Hepatocyte (in vitro differentiated cells): ENCODE results near the gene CGB3. TPM values are rescaled to one million over a fixed set of nuclear protein-coding genes. Genes with fewer than 3 reads are reported as not detected.

Source experiments
- DNase-seq: peaks from one replicate; pipeline ENCODE4 v3.0.0-alpha.2; 2016; ENCODE audit warnings: low spot score
- H2AFZ ChIP-seq: fragments of 200-600 bp; sonication (generic); 2 replicates; pipeline ENCODE4 v1.6.0; 2016; ENCODE audit warnings: antibody characterized with exemption, mild to moderate bottlenecking
- H3K27ac ChIP-seq: fragments of 200-600 bp; sonication (generic); 2 replicates; pipeline ENCODE4 v1.5.1; 2016; ENCODE audit warnings: mild to moderate bottlenecking
- H3K27me3 ChIP-seq: fragments of 200-600 bp; sonication (generic); 2 replicates; pipeline ENCODE4 v1.6.1; 2016
- H3K36me3 ChIP-seq: fragments of 200-600 bp; sonication (generic); replicated peaks from 2 replicates; pipeline ENCODE4 v1.5.1; 2016; ENCODE audit warnings: low read depth; ENCODE audit not compliant: insufficient read depth
- H3K4me1 ChIP-seq: fragments of 200-600 bp; sonication (generic); 2 replicates; pipeline ENCODE4 v1.5.1; 2016; ENCODE audit warnings: mild to moderate bottlenecking, moderate library complexity; ENCODE audit not compliant: insufficient read depth
- H3K4me2 ChIP-seq: fragments of 200-600 bp; sonication (generic); 2 replicates; pipeline ENCODE4 v1.6.0; 2016
- H3K4me3 ChIP-seq: fragments of 200-600 bp; sonication (generic); 2 replicates; pipeline ENCODE4 v1.5.1; 2016; ENCODE audit warnings: mild to moderate bottlenecking
- H3K79me2 ChIP-seq: fragments of 200-600 bp; sonication (generic); 2 replicates; pipeline ENCODE4 v1.6.0; 2017; ENCODE audit warnings: mild to moderate bottlenecking
- H3K9me2 ChIP-seq: fragments of 200-600 bp; sonication (generic); replicated peaks from 2 replicates; pipeline ENCODE4 v1.6.0; 2017; ENCODE audit warnings: mild to moderate bottlenecking; ENCODE audit not compliant: insufficient read depth
- H3K9me3 ChIP-seq: fragments of 200-600 bp; sonication (generic); 2 replicates; pipeline ENCODE4 v1.5.1; 2016; ENCODE audit warnings: low read depth, mild to moderate bottlenecking
- H4K20me1 ChIP-seq: fragments of 200-600 bp; sonication (generic); 2 replicates; pipeline ENCODE4 v1.6.0; 2016; ENCODE audit warnings: mild to moderate bottlenecking; ENCODE audit not compliant: insufficient read depth, poor library complexity, severe bottlenecking
- EZH2 ChIP-seq: fragments of 200-600 bp; sonication (generic); IDR thresholded peaks from 2 replicates; pipeline ENCODE4 v1.6.1; 2016; ENCODE audit warnings: antibody characterized with exemption, mild to moderate bottlenecking, borderline replicate concordance
- EZH2phosphoT487 ChIP-seq: fragments of 200-600 bp; sonication (generic); IDR thresholded peaks from one replicate; pipeline ENCODE4 v1.6.1; 2018; ENCODE audit warnings: antibody characterized with exemption, mild to moderate bottlenecking, low read depth, moderate library complexity; ENCODE audit not compliant: unreplicated experiment, severe bottlenecking
- WGBS: methylation state at CpG from one replicate; pipeline ENCODE4 v1.1.6; 2016; ENCODE audit warnings: low lambda C conversion rate; ENCODE audit errors: missing lambda C conversion rate; 5-methylcytosine and 5-hydroxymethylcytosine counted together
- polyA plus RNA-seq: library from polyadenylated mRNA; unstranded; fragments of >200 nt; fragmentation: Nextera tagmentation; extraction: Ambion mirVana; gene quantifications from 2 replicates; pipeline ENCODE4 v1.2.1, GENCODE V29; 2016
- total RNA-seq: library from RNA; depleted of rRNA; stranded (reverse); fragments of >200 nt; gene quantifications from 2 replicates; pipeline ENCODE4 v1.2.3, GENCODE V29; 2014
- TF ChIP-seq, protein P1 (sequence below): fragments of 200-600 bp; sonication (generic); IDR thresholded peaks from 2 replicates; pipeline ENCODE4 v1.5.1; 2016; ENCODE audit warnings: antibody characterized with exemption, mild to moderate bottlenecking; ENCODE audit not compliant: poor library complexity

CGB3 gene
- total and polyA plus RNA-seq, 2 experiments from 2014 or later = 1.1 TPM; not detected in 1

DNA sequence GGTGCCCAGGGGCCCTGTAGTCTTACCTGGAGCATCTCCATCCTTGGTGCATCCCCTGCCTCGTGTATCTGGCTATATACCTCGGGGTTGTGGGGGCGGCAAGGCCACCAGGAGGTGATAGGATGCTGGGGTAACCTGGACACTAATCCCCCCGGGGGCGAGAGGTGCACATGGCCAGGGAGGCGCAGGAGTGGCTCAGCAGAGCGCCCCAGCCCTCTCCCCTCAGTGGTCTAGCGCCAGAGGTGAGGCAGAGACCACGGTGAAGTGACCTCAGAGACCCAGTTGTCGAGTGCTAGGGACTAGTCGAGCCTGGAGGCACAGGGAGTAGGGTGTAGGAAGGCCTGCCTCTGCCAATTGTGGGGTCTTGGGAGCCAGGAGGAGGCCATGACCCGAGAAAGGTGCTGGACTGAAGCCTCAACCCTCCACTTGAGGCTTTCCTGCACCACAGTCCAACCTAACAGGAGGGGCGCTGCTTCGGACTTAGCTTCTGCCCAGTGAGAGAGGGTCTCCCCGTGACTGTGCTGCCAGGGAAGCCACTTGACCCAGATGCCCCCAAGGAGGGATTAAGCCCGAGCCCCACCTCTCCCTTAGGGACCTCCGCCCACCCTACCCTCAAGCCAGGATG lies 7.0 kb downstream of the CGB3 start, which contains the start of gene LHB:
Gene LHB, minus strand, starts transcription at position 51 of the 625 bp plus-strand sequence. Its CDS starts 10 bp downstream, at position 41.
- Histone ChIP-seq H3K27ac (no peak within 1 kb of the TSS), H3K4me2 (peak within 1 kb of the TSS; percentile 91), H4K20me1 (no peaks in the 10 kb centered on the region), H3K9me2 (no peaks in the 10 kb centered on the region), H3K4me1 (peaks cover 9% of the 10 kb centered on the region), H3K79me2 (no peaks in the 10 kb centered on the region), H3K36me3 (no peaks in the 10 kb centered on the region), H3K9me3 (no peaks in the 10 kb centered on the region), H2AFZ (peak within 1 kb of the TSS; percentile 6), H3K4me3 (peak within 1 kb of the TSS; percentile 36), H3K27me3 (peaks cover 27% of the 10 kb centered on the region)
- TF ChIP-seq EZH2phosphoT487 = no peak
- WGBS = 77% methylated on average over 17 of the region's 17 CpGs
- DNase-seq = no peak

DNA sequence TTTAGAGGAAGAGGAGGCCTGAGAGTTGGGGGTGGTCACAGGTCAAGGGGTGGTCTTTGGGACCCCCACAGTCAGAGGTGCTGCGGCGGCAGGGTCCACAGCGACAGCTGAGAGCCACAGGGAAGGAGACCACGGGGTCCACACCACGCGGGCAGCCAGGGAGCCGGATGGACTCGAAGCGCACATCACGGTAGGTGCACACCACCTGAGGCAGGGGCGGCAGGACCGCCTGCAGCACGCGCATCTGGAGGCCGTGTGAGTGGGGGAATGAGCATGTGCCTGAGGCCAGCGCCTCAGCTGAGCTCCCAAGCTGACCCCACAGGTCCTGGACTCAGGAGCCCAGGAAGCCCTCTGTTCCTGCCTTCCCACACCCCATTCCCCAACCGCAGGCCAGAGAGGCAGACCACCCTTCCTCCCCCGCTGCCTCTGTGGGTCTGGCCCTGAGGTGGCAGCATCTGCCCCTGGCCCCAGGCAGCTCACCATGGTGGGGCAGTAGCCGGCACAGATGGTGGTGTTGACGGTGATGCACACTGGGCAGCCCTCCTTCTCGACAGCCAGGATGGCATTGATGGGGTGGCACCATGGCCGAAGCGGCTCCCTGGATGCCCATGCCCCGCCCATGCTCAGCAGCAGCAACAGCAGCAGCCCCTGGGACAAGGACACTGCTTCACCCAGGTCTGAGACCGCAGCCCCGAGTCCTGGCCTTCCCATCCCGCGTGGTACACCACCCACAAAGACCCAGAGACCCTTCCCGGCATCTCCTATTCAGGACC lies 7.9 kb downstream of the CGB3 start:
- no peak for DNase-seq
- no peaks in the 10 kb centered on the region for H3K79me2 ChIP-seq
- H3K27ac ChIP-seq = no peak overlapping the region
- H4K20me1 ChIP-seq = no peaks in the 10 kb centered on the region
- H3K9me2 ChIP-seq = no peaks in the 10 kb centered on the region
- H3K4me1 ChIP-seq = peaks cover 9% of the 10 kb centered on the region
- no peaks in the 10 kb centered on the region for H3K36me3 ChIP-seq
- 95% methylated on average over 24 of the region's 29 CpGs for WGBS
- H3K4me3 ChIP-seq = no peak overlapping the region
- H3K9me3 ChIP-seq = no peaks in the 10 kb centered on the region
- peaks cover 27% of the 10 kb centered on the region for H3K27me3 ChIP-seq
- no peak overlapping the region for H2AFZ ChIP-seq
- H3K4me2 ChIP-seq = no peak overlapping the region
- TF ChIP-seq EZH2phosphoT487 (no peak), EZH2 (no peak)
- TF ChIP-seq, protein P1, sequence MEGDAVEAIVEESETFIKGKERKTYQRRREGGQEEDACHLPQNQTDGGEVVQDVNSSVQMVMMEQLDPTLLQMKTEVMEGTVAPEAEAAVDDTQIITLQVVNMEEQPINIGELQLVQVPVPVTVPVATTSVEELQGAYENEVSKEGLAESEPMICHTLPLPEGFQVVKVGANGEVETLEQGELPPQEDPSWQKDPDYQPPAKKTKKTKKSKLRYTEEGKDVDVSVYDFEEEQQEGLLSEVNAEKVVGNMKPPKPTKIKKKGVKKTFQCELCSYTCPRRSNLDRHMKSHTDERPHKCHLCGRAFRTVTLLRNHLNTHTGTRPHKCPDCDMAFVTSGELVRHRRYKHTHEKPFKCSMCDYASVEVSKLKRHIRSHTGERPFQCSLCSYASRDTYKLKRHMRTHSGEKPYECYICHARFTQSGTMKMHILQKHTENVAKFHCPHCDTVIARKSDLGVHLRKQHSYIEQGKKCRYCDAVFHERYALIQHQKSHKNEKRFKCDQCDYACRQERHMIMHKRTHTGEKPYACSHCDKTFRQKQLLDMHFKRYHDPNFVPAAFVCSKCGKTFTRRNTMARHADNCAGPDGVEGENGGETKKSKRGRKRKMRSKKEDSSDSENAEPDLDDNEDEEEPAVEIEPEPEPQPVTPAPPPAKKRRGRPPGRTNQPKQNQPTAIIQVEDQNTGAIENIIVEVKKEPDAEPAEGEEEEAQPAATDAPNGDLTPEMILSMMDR = no peak

DNA sequence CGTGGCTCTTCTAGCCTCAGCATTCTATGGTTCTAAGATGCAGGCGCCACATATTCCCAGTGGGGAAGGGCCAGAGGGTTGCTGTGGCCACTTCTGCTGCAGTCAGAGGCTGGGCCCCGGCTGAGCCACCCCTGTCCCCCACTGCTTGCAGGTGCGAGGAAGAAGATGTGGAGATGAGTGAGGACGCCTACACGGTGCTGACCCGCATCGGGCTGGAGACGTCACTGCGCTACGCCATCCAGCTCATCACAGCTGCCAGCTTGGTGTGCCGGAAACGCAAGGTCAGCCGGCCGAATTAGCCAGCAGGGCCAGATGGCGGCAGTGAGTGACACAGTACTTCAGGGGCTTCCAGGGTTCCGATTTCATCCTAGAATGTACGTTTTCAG lies 9.3 kb downstream of the CGB3 start:
- Histone ChIP-seq H3K9me3 (no peaks in the 10 kb centered on the region), H3K27me3 (peaks cover 16% of the 10 kb centered on the region), H3K4me2 (no peak overlapping the region), H3K9me2 (no peaks in the 10 kb centered on the region), H3K27ac (no peak overlapping the region), H3K36me3 (no peaks in the 10 kb centered on the region), H3K4me3 (no peak overlapping the region), H3K79me2 (no peaks in the 10 kb centered on the region), H2AFZ (no peak overlapping the region), H4K20me1 (no peaks in the 10 kb centered on the region), H3K4me1 (peaks cover 9% of the 10 kb centered on the region)
- no peak for DNase-seq
- TF ChIP-seq, protein P1 = no peak
- TF ChIP-seq EZH2 (no peak), EZH2phosphoT487 (no peak)
- WGBS = 94% methylated on average over 17 of the region's 18 CpGs

DNA sequence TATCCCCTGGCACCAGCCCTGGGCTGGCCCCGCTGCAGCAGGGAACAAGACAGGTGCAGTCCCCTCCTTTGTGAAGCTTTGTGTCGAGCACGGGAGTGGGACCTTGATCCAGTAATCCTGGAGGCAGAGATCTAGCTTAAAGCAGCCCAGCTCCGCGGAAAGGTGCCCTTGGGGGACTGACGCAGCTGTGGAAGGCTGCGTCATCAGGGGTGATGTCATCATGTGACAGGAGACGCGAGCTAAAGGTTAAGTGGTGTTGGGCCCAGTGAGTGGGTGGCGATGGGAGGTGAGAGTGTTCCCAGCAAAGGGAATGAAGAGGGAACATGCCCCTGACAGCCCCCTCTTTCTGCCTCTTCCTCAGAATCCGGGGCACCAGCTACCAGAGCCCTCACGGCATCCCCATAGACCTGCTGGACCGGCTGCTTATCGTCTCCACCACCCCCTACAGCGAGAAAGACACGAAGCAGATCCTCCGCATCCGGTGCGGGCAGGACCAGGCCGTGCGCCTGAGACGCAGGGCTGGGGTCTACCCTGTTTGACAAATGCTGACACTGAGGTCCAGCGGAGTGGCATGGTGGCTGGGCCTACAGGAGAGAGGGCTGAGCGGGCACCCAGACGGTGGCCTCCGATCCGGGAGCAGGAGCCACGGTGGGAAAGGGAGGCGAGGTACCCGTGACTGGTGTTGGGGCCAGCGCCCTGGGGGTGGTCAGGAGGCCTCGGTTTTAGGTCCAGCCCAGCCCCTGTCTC lies 9.8 kb downstream of the CGB3 start:
- no peaks in the 10 kb centered on the region for H3K79me2 ChIP-seq
- H3K9me2 ChIP-seq = no peaks in the 10 kb centered on the region
- DNase-seq = no peak
- TF ChIP-seq EZH2 = no peak
- TF ChIP-seq, protein P1 = no peak
- TF ChIP-seq EZH2phosphoT487 = no peak
- 97% methylated on average over 29 of the region's 32 CpGs for WGBS
- H3K9me3 ChIP-seq = no peaks in the 10 kb centered on the region
- H4K20me1 ChIP-seq = no peaks in the 10 kb centered on the region
- peaks cover 11% of the 10 kb centered on the region for H3K27me3 ChIP-seq
- H3K4me3 ChIP-seq = no peak overlapping the region
- H3K4me1 ChIP-seq = peaks cover 9% of the 10 kb centered on the region
- H3K36me3 ChIP-seq = no peaks in the 10 kb centered on the region
- H2AFZ ChIP-seq = no peak overlapping the region
- no peak overlapping the region for H3K27ac ChIP-seq
- no peak overlapping the region for H3K4me2 ChIP-seq
